Upper lobe of left lung (tissue), 6 donors: ENCODE measurements around the gene AEBP1. TPM values are rescaled to one million over a fixed set of nuclear protein-coding genes. Genes with fewer than 3 reads are reported as not detected.

Experiments used
- ATAC-seq, 2 donors: fragments of 200-7000 bp; cut with Tn5 transposase; one replicate each; pipeline ENCODE4 v1.9.1; 2022; ENCODE audit warnings: mild to moderate bottlenecking in 2 of 2, moderate library complexity in 2 of 2; ENCODE audit not compliant: low FRiP score in 2 of 2
- DNase-seq, 2 donors: peaks; one replicate each; pipeline ENCODE4 v3.0.0-alpha.2; 2019 to 2020
- H3K27ac ChIP-seq, 4 donors: fragments of 200-600 bp; sonication (generic); one replicate each; pipeline ENCODE4 v1.5.1; 2016 to 2019
- H3K27me3 ChIP-seq, 4 donors: fragments of 200-600 bp; sonication (generic); one replicate each; pipeline ENCODE4 v1.5.1; 2017 to 2019
- H3K36me3 ChIP-seq, 4 donors: fragments of 200-600 bp; sonication (generic); one replicate each; pipeline ENCODE4 v1.5.1; 2016 to 2019
- H3K4me1 ChIP-seq, 4 donors: fragments of 200-600 bp; sonication (generic); one replicate each; pipeline ENCODE4 v1.5.1; 2018 to 2019
- H3K4me3 ChIP-seq, 4 donors: fragments of 200-600 bp; sonication (generic); one replicate each; pipeline ENCODE4 v1.5.1; 2017 to 2019; ENCODE audit warnings: mild to moderate bottlenecking in 2 of 4, moderate library complexity in 1 of 4
- H3K9me3 ChIP-seq, 4 donors: fragments of 200-600 bp; sonication (generic); one replicate each; pipeline ENCODE4 v1.5.1; 2018 to 2019
- EP300 ChIP-seq, 4 donors: sonication (generic); formaldehyde crosslinking; IDR thresholded peaks; one replicate each; pipeline ENCODE4 v1.5.1; 2017; ENCODE audit warnings: antibody characterized with exemption in 4 of 4, control low read depth in 2 of 4
- POLR2A ChIP-seq, 4 donors: fragments of 450-650 bp; IDR thresholded peaks; one replicate each; pipeline ENCODE4 v1.5.1; 2016 to 2017; ENCODE audit warnings: antibody characterized with exemption in 4 of 4, mild to moderate bottlenecking in 2 of 4
- POLR2AphosphoS5 ChIP-seq, 2 donors: sonication (generic); formaldehyde crosslinking; IDR thresholded peaks; one replicate each; pipeline ENCODE4 v1.5.1; 2017; ENCODE audit warnings: antibody characterized with exemption in 2 of 2
- WGBS, 2 donors: methylation state at CpG; one replicate each; pipeline ENCODE4 v1.1.5; 2017 to 2018; 5-methylcytosine and 5-hydroxymethylcytosine counted together
- total RNA-seq, 6 donors: library from RNA; depleted of rRNA in 4 of 6; stranded (reverse); fragments of >200 nt in 4 of 6; gene quantifications; one replicate each; pipeline versions ENCODE4 v1.1.0 to v1.2.1, GENCODE V29; 2016 to 2021
- TF ChIP-seq, protein P1 (sequence below), 6 experiments: fragments of 450-650 bp in 4 of 6; fragments of 200-600 bp in 2 of 6; sonication (generic) in 2 of 6; IDR thresholded peaks; one replicate each; pipeline ENCODE4 v1.5.1; 2016 to 2019; ENCODE audit warnings: antibody characterized with exemption in 6 of 6
- donor health status: DM: no; HTN: no; CAD: no; lungs with moderate emphysema.
- donor health status: DM: no; HTN: yes; CAD: no; lungs with severe emphysema.

Gene AEBP1
- total RNA-seq, 6 donors from 2014 or later, result 34.1 to 241 (median 92.7) TPM

DNA sequence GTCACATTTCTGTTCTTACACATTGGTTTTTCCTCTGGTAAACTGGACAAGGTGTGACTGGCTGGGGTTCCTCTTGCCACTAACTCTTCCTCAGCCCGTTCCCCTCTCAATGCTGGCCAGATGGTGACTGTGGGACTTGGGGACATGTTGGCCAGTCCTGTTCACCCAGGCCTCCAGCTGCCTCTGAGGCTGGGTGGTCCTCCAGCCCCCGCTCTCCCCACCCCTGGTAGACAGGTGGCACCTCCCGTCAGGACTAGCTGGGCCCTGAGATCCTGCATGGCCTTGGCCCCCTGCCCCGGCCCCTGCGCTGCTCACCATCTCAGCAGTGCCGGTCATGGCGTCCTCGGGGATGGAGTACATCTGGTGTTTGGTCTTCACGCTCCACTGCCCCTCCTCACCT, 47.8 kb downstream of the AEBP1 start:
- TF ChIP-seq POLR2A (IDR thresholded peaks at IDR 0.05) (no peak), EP300 (IDR thresholded peaks at IDR 0.05) (no peak), POLR2AphosphoS5 (IDR thresholded peaks at IDR 0.05) (no peak)
- TF ChIP-seq, protein P1, sequence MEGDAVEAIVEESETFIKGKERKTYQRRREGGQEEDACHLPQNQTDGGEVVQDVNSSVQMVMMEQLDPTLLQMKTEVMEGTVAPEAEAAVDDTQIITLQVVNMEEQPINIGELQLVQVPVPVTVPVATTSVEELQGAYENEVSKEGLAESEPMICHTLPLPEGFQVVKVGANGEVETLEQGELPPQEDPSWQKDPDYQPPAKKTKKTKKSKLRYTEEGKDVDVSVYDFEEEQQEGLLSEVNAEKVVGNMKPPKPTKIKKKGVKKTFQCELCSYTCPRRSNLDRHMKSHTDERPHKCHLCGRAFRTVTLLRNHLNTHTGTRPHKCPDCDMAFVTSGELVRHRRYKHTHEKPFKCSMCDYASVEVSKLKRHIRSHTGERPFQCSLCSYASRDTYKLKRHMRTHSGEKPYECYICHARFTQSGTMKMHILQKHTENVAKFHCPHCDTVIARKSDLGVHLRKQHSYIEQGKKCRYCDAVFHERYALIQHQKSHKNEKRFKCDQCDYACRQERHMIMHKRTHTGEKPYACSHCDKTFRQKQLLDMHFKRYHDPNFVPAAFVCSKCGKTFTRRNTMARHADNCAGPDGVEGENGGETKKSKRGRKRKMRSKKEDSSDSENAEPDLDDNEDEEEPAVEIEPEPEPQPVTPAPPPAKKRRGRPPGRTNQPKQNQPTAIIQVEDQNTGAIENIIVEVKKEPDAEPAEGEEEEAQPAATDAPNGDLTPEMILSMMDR (IDR thresholded peaks at IDR 0.05), result no peak
- no peaks in the 10 kb centered on the region for H3K36me3 ChIP-seq
- no peak for DNase-seq
- H3K4me1 ChIP-seq, result no peaks in the 10 kb centered on the region
- 95 to 100% methylated on average over 4 to 9 of the region's 9 CpGs for WGBS, 2 donors
- no peaks in the 10 kb centered on the region for H3K9me3 ChIP-seq
- no peaks in the 10 kb centered on the region for H3K27me3 ChIP-seq
- ATAC-seq, result no peak
- H3K27ac ChIP-seq, result no peak overlapping the region
- H3K4me3 ChIP-seq, result no peak overlapping the region

DNA sequence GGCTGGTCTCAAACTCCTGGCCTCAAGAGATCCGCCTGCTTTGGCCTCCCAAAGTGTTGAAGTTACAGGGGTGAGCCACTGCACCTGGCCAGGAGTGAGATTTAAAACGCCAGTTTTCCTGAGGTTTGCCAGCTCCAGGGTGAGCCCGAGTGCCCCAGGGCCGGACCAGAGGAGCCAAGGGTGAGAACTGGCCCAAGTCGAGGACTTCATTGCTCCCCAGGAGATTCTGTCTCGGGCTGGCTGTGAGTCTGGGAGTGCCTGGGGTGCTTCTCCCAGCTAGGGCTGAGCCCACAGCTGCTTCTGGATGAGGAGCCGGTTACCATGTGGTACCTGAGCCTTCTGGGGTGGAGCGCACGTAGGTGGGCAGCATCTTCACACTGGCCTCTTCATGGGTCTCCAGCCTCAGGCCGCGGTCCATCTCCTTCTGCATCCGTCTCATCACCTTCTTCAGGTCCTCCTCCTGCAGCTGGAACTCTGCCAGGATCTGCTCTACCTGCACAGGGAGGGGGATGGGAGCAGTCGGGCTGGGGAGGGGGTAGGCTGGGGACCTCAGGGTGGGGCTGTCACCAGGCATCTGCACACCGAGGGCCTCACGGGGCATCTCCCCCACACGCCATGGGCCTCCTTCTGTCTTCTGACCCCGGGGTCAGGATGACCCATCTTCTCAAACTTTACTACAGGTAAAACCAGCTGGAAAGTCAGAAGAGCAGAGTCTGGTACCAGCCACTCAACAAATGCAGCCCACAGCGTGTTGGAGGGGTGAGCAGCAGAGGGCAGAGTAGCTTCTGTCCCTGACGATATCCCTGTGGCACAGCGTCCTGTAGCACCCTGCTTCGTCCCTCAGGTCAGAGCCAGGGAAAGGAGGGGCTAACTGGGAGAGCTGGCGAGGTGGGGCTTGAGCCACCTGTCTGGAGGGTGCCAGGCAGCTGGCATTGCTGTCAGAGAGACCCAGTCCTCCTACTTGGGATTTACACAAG, 49.1 kb downstream of the AEBP1 start:
- WGBS, 2 donors, result 84 to 86% methylated on average over 16 to 22 of the region's 22 CpGs
- no peaks in the 10 kb centered on the region for H3K9me3 ChIP-seq
- DNase-seq, result no peak
- TF ChIP-seq, protein P1 (IDR thresholded peaks at IDR 0.05), result no peak
- no peak for TF ChIP-seq POLR2AphosphoS5 (IDR thresholded peaks at IDR 0.05)
- H3K4me1 ChIP-seq, result no peaks in the 10 kb centered on the region
- H3K27ac ChIP-seq, result no peak overlapping the region
- no peaks in the 10 kb centered on the region for H3K27me3 ChIP-seq
- H3K36me3 ChIP-seq, result no peaks in the 10 kb centered on the region
- no peak overlapping the region for H3K4me3 ChIP-seq
- no peak for ATAC-seq

DNA sequence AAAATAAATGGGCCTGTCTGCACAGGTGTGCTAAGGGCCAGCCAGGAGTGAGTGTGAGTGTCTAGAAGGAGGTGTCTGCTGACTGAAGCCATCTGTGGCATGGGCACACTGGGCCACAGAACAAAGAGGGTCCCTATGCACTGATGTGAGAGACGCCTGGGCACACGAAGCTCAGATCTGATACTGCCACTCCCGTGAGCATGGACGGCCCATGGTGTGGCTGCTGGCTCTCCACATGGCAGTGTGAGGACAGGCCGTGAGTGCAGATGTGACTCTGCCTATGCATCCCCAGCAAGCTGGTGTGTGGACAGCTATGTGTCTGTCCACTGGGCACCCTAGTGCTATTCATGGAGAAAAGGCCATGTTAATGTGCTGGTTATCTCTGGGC, 49.8 kb downstream of the AEBP1 start:
- DNase-seq (no peak), ATAC-seq (no peak)
- Histone ChIP-seq H3K27me3 (no peaks in the 10 kb centered on the region), H3K36me3 (no peaks in the 10 kb centered on the region), H3K4me3 (no peak overlapping the region), H3K9me3 (no peaks in the 10 kb centered on the region), H3K4me1 (peaks cover 0 to 6% (median 0%) of the 10 kb centered on the region in 4 donors), H3K27ac (no peak overlapping the region)
- 86 to 92% methylated on average over 5 of the region's 5 CpGs for WGBS, 2 donors
- TF ChIP-seq EP300 (IDR thresholded peaks at IDR 0.05) (no peak), POLR2AphosphoS5 (IDR thresholded peaks at IDR 0.05) (no peak), POLR2A (IDR thresholded peaks at IDR 0.05) (no peak)
- TF ChIP-seq, protein P1 (IDR thresholded peaks at IDR 0.05), result no peak

DNA sequence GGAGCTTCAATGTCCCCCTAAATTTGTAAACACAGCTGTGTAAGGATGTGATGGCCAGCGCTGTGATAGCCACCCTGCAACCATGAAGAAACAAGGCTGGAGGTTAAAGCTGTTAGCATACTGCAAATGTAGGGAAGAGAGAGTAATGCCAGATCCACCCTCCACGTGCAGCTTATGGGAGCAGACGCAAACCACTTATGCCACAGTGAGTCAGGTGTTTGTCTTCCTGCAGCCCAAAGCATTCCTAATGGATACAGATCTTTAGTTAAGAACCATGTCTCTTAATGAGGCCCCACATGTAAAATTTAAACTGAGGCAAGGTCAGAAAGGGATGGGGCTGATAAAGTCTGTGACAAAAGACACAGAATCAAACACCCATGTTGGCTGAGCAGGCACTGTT, 50.6 kb downstream of the AEBP1 start:
- Histone ChIP-seq H3K36me3 (no peaks in the 10 kb centered on the region), H3K9me3 (no peaks in the 10 kb centered on the region), H3K27ac (no peak overlapping the region), H3K4me1 (peaks cover 0 to 6% (median 0%) of the 10 kb centered on the region in 4 donors), H3K27me3 (no peaks in the 10 kb centered on the region), H3K4me3 (no peak overlapping the region)
- DNase-seq (no peak), ATAC-seq (no peak)
- no peak for TF ChIP-seq POLR2AphosphoS5 (IDR thresholded peaks at IDR 0.05)
- TF ChIP-seq, protein P1 (IDR thresholded peaks at IDR 0.05), result no peak
- TF ChIP-seq EP300 (IDR thresholded peaks at IDR 0.05), result no peak
- no peak for TF ChIP-seq POLR2A (IDR thresholded peaks at IDR 0.05)
- WGBS, 2 donors, result 77 to 88% methylated on average over 3 of the region's 3 CpGs
